ENCODE results near the gene UFD1. TPM values are rescaled to one million over a fixed set of nuclear protein-coding genes. Genes with fewer than 3 reads are reported as not detected.

The UFD1 gene
- total RNA-seq, result 47.7 and 68.1 TPM in 2 replicates

- no peak for DNase-seq (ENCODE audit: low read depth)
- no peak for TF ChIP-seq CTCF (conservative IDR thresholded peaks at IDR 0.05; ENCODE audit: low read depth, low read length)
Observed at GRCh38 chr22:19478901-19479354, at the start of gene UFD1. TSS of gene UFD1 (minus strand) at chr22:19479193. CDS start at chr22:19479085, 108 bp downstream.

GRCh38 chr22:19527861-19528417, 48.9 kb upstream of the UFD1 start:
- DNase-seq (ENCODE audit: low read depth), result no peak
- H3K4me3 ChIP-seq (ENCODE audit: low read depth, low read length), result no peak overlapping the region
- no peak for TF ChIP-seq CTCF (conservative IDR thresholded peaks at IDR 0.05; ENCODE audit: low read depth, low read length)

More at GRCh38 chr22:19478901-19479354, at the start of gene UFD1:
- peak within 1 kb of the TSS; percentile 92 for H3K4me3 ChIP-seq (ENCODE audit: low read depth, low read length)

- no peak for DNase-seq (ENCODE audit: low read depth)
- no peak overlapping the region for H3K4me3 ChIP-seq (ENCODE audit: low read depth, low read length)
- TF ChIP-seq CTCF (conservative IDR thresholded peaks at IDR 0.05; ENCODE audit: low read depth, low read length), result no peak
Observed at GRCh38 chr22:19527321-19527721, 48.3 kb upstream of the UFD1 start.

GRCh38 chr22:19526702-19527111, 47.7 kb upstream of the UFD1 start:
- no peak overlapping the region for H3K4me3 ChIP-seq (ENCODE audit: low read depth, low read length)
- no peak for DNase-seq (ENCODE audit: low read depth)
- TF ChIP-seq CTCF (conservative IDR thresholded peaks at IDR 0.05; ENCODE audit: low read depth, low read length), result no peak

GRCh38 chr22:19526076-19526701, 47.2 kb upstream of the UFD1 start:
- no peak for DNase-seq (ENCODE audit: low read depth)

GRCh38 chr22:19525666-19526065, 46.7 kb upstream of the UFD1 start:
- H3K4me3 ChIP-seq (ENCODE audit: low read depth, low read length), result no peak overlapping the region
- no peak for DNase-seq (ENCODE audit: low read depth)
- no peak for TF ChIP-seq CTCF (conservative IDR thresholded peaks at IDR 0.05; ENCODE audit: low read depth, low read length)

More at GRCh38 chr22:19526076-19526701, 47.2 kb upstream of the UFD1 start:
- H3K4me3 ChIP-seq (ENCODE audit: low read depth, low read length), result no peak overlapping the region
- TF ChIP-seq CTCF (conservative IDR thresholded peaks at IDR 0.05; ENCODE audit: low read depth, low read length), result no peak

Data from epithelial cell of proximal tubule (primary cell).